ENCODE data around the gene SUGCT. TPM values are rescaled to one million over a fixed set of nuclear protein-coding genes. Genes with fewer than 3 reads are reported as not detected.

The SUGCT gene
- polyA plus RNA-seq, 1 of the 3 experiments (the other 2 are of a cell fraction) = 53.7 TPM

GRCh38 chr7:40115936-40116335 is 18.9 kb upstream of the SUGCT start:
- CTCF ChIA-PET = interaction anchor here (1.3 to 2.4 kb wide), 3 partner anchors 17 to 64 kb away, joined by 3 to 11 read pairs (median 3); partner anchors contain the start of genes MPLKIP and SUGCT

More at GRCh38 chr7:40115936-40116335, 18.9 kb upstream of the SUGCT start:
- peaks cover 54% of the 10 kb centered on the region for H3K79me2 ChIP-seq (ENCODE audit: insufficient read depth)
- no peak overlapping the region for H3K27ac ChIP-seq (ENCODE audit: low read depth in 2 of 2, low read length in 1 of 2)
- DNase-seq = no peak
- TF ChIP-seq USF2 (IDR thresholded peaks at IDR 0.05; ENCODE audit: borderline replicate concordance, low read depth, low read length) (no peak), TEAD4 (IDR thresholded peaks at IDR 0.05; ENCODE audit: borderline replicate concordance, insufficient read depth) (no peak), RCOR1 (IDR thresholded peaks at IDR 0.05; ENCODE audit: low read length) (no peak), GABPA (IDR thresholded peaks at IDR 0.05; ENCODE audit: low read depth) (no peak), NRF1 (IDR thresholded peaks at IDR 0.05; ENCODE audit: low read depth, low read length) (no peak), EP300 (IDR thresholded peaks at IDR 0.05; ENCODE audit: borderline replicate concordance in 1 of 2, low read depth in 1 of 2, low read length in 1 of 2) (no peak), NFIC (IDR thresholded peaks at IDR 0.05; ENCODE audit: borderline replicate concordance) (no peak), REST (IDR thresholded peaks at IDR 0.05; ENCODE audit: low read depth, low read length) (no peak), TCF12 (IDR thresholded peaks at IDR 0.05) (no peak), MEF2A (IDR thresholded peaks at IDR 0.05; ENCODE audit: borderline replicate concordance, low read depth) (no peak), FOXJ3 (CRISPR knock-in tag; IDR thresholded peaks at IDR 0.05) (no peak), IRF3 (IDR thresholded peaks at IDR 0.05; ENCODE audit: low read depth, low read length) (no peak), CHD2 (IDR thresholded peaks at IDR 0.05; ENCODE audit: low read length, partially characterized antibody) (no peak), SMC3 (IDR thresholded peaks at IDR 0.05; ENCODE audit: low read depth, low read length) (no peak), USF1 (IDR thresholded peaks at IDR 0.05; ENCODE audit: borderline replicate concordance, low read depth) (no peak), ZBTB33 (IDR thresholded peaks at IDR 0.05; ENCODE audit: borderline replicate concordance, low read depth) (no peak)
- H3F3A ChIP-seq (replicated peaks; ENCODE audit: insufficient read depth) = no peaks in the 10 kb centered on the region
- 98% methylated on average over 2 of the region's 2 CpGs for WGBS (ENCODE audit: low lambda C conversion rate)
- no peaks in the 10 kb centered on the region for H3K27me3 ChIP-seq (ENCODE audit: insufficient read depth)
- H3K9me2 ChIP-seq = no peaks in the 10 kb centered on the region
- no peak overlapping the region for H2AFZ ChIP-seq (ENCODE audit: low read depth)
- no peaks in the 10 kb centered on the region for H3K4me1 ChIP-seq (ENCODE audit: control insufficient read depth in 1 of 2, insufficient read depth in 2 of 2, low read depth in 1 of 2, low read length in 1 of 2)
- no peaks in the 10 kb centered on the region for H3K9me3 ChIP-seq
- no peak overlapping the region for H3K4me3 ChIP-seq (ENCODE audit: low read depth in 2 of 2, low read length in 1 of 2)
- H4K20me1 ChIP-seq (ENCODE audit: insufficient read depth) = no peaks in the 10 kb centered on the region
- H3K4me2 ChIP-seq = no peak overlapping the region
- H3K36me3 ChIP-seq (replicated peaks in 1 of 2; ENCODE audit: control insufficient read depth in 1 of 2, insufficient read depth in 2 of 2, low read length in 1 of 2) = peaks cover 0 to 30% of the 10 kb centered on the region in 2 experiments
- POLR2A ChIA-PET = no interaction called here
- no peak overlapping the region for H3K9ac ChIP-seq

Data from SK-N-SH (cell line).